Measurements from ENCODE around the gene PLSCR4. TPM values are rescaled to one million over a fixed set of nuclear protein-coding genes. Genes with fewer than 3 reads are reported as not detected.

Gene PLSCR4
- total and polyA plus RNA-seq, 2 of the 8 experiments (the other 6 are each of a cell fraction or from before 2014, with no cell fraction given), result 1.8 to 2.9 TPM

DNA sequence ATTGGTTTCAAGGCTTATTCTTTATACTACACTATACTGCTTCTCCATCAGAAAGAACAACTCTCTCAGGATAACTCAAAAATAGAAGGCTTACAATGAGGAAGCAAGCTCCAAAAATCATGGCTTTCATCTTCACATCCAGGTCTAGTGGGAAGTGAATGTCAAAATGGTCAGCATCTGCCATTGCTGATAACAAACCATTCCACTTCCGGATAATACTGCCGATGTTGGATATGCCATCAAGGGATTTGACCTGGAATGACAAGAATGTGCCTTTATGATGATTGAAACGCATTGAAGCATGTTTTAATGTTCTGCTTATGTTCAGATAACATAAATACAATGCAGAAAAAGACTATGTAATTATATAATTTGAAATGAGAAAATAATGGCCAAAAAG is 55.9 kb downstream of the PLSCR4 start:
- no peak for FAIRE-seq
- H3K4me2 ChIP-seq (ENCODE audit: insufficient read depth in 1 of 2, low read depth in 2 of 2, low read length in 2 of 2), result no peak overlapping the region
- H2AFZ ChIP-seq (ENCODE audit: low read length), result no peak overlapping the region
- no peaks in the 10 kb centered on the region for H3K4me1 ChIP-seq (replicated peaks in 1 of 4; ENCODE audit: control insufficient read depth in 3 of 4, insufficient read depth in 4 of 4, low read length in 3 of 4)
- no peak overlapping the region for H3K4me3 ChIP-seq (ENCODE audit: extremely low read depth in 1 of 4, insufficient read depth in 2 of 4, low read depth in 3 of 4, low read length in 4 of 4)
- H3K27me3 ChIP-seq (replicated peaks in 1 of 4; ENCODE audit: control insufficient read depth in 3 of 4, extremely low read depth in 1 of 4, insufficient read depth in 3 of 4, low read length in 3 of 4), result no peaks in the 10 kb centered on the region
- H3K18ac ChIP-seq (ENCODE audit: extremely low read depth, low read length), result no peak overlapping the region
- H3K79me1 ChIP-seq (ENCODE audit: low read depth, low read length), result no peaks in the 10 kb centered on the region
- no peak overlapping the region for H4K91ac ChIP-seq (replicated peaks; ENCODE audit: insufficient read length, low read length)
- H2BK12ac ChIP-seq (ENCODE audit: low read depth, low read length), result no peak overlapping the region
- H4K20me1 ChIP-seq (replicated peaks in 1 of 2; ENCODE audit: control insufficient read depth in 1 of 2, insufficient read depth in 2 of 2, low read length in 2 of 2), result no peaks in the 10 kb centered on the region
- no peaks in the 10 kb centered on the region for H3K9me3 ChIP-seq (ENCODE audit: insufficient read depth in 2 of 2, low read depth in 1 of 2, low read length in 1 of 2)
- no peak overlapping the region for H3K56ac ChIP-seq (replicated peaks; ENCODE audit: insufficient read length, low read depth, low read length)
- ChIA-PET CTCF (ENCODE audit: partially characterized antibody) (interaction anchor here (0.8 to 2.3 kb wide), 4 partner anchors 10 to 1603 kb away, joined by 3 to 6 read pairs (median 3); no protein-coding TSS in a partner anchor), POLR2A (ENCODE audit: partially characterized antibody) (no interaction called here)
- 87% methylated on average over 3 of the region's 3 CpGs; no CpG with 5 or more reads in 1 of the 2 experiments for WGBS, 2 experiments (ENCODE audit: extremely low coverage in 1 of 2, insufficient coverage in 1 of 2, insufficient read length in 1 of 2, insufficient replicate concordance in 2 of 2, low coverage in 1 of 2, low lambda C conversion rate in 2 of 2, missing lambda C conversion rate in 1 of 2)
- H3K23ac ChIP-seq (ENCODE audit: insufficient read length), result no peak overlapping the region
- H2BK20ac ChIP-seq (ENCODE audit: low read length), result no peak overlapping the region
- no peak overlapping the region for H2BK15ac ChIP-seq (ENCODE audit: low read length)
- H3K4ac ChIP-seq (replicated peaks; ENCODE audit: insufficient read length, low read depth, low read length), result no peak overlapping the region
- no peak overlapping the region for H3K14ac ChIP-seq (ENCODE audit: insufficient read length)
- no peak overlapping the region for H3K27ac ChIP-seq (ENCODE audit: low read depth, low read length)
- H4K5ac ChIP-seq (ENCODE audit: insufficient read length, low read depth, low read length), result no peak overlapping the region
- no peak overlapping the region for H4K8ac ChIP-seq (ENCODE audit: extremely low read depth, insufficient read depth, low read length)
- H2BK120ac ChIP-seq (replicated peaks; ENCODE audit: low read depth, low read length), result no peak overlapping the region
- no peak overlapping the region for H2BK5ac ChIP-seq (ENCODE audit: low read depth, low read length)
- no peak overlapping the region for H2AK5ac ChIP-seq (ENCODE audit: low read depth, low read length)
- no peak overlapping the region for H3K9ac ChIP-seq (replicated peaks in 1 of 4; ENCODE audit: extremely low read depth in 1 of 4, low read depth in 3 of 4, low read length in 3 of 4)
- H3K23me2 ChIP-seq (ENCODE audit: low read depth, low read length), result no peaks in the 10 kb centered on the region
- H3K79me2 ChIP-seq (ENCODE audit: control insufficient read depth in 1 of 2, insufficient read depth in 2 of 2, low read length in 2 of 2), result no peaks in the 10 kb centered on the region
- no peaks in the 10 kb centered on the region for H3K36me3 ChIP-seq (ENCODE audit: control insufficient read depth in 2 of 4, insufficient read depth in 4 of 4, low read length in 3 of 4)
- DNase-seq (ENCODE audit: low read depth in 1 of 2, low spot score in 2 of 2), result no peak
- TF ChIP-seq KDM4A (IDR thresholded peaks at IDR 0.05; ENCODE audit: low read depth, low read length, severe bottlenecking) (no peak), RBBP5 (IDR thresholded peaks at IDR 0.05; ENCODE audit: borderline replicate concordance, low read depth, low read length) (no peak)
